ENCODE data around the gene COL18A1.

Gene COL18A1

DNA sequence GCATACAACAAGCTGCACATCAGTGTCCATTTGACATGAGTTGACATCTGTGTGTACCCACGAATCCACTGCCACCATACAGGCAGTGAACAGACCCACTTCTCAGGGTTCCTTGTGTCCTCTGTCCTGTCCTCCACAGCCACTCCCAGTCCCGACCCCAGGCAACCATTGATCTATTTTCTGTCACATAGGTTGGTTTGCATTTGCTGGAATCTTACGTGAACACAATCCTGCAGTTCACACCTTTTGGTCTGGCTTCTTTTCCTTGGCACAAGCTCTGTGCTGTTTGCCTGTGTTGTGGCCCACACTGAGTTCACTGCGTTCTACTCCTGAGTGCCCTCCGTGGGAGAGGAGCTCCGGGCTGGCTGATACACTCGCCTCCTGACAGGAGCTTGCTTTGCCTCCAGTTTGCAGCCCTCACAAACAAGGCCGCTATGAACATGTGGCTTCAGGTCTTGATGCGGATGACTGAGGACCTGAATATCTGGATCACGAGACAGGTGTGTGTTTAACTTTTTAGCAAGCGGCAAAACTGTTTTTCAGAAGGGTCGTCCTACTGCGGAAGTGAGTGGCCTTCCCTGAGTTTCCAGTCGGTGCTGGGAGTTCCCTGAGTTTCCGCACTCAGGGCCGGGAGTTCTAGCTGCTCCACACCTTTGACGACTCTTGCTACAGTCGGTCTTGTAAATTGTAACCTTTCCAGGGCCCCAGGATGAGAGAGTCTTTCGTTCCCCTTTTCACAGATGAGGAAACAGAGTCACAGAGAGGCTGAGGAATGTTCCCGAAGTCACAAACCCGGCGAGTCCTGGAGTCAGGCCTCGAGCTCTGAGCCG is 13.0 kb upstream of the COL18A1 start:
- Histone ChIP-seq H3K36me3 (ENCODE audit: insufficient read depth, low read length) (no peaks in the 10 kb centered on the region), H3K27ac (ENCODE audit: low read depth, low read length) (no peak overlapping the region), H3K9ac (ENCODE audit: low read depth, low read length) (no peak overlapping the region), H3K27me3 (ENCODE audit: insufficient read depth, low read length) (no peaks in the 10 kb centered on the region), H3K4me1 (ENCODE audit: insufficient read depth, low read length) (no peaks in the 10 kb centered on the region), H3K9me3 (ENCODE audit: insufficient read depth, low read depth, low read length) (no peaks in the 10 kb centered on the region), H3K4me3 (ENCODE audit: low read length) (no peak overlapping the region)
- 88% methylated on average over 24 of the region's 24 CpGs for WGBS

GRCh38 chr21:45392573-45392971 is 12.4 kb upstream of the COL18A1 start:
- Histone ChIP-seq H3K36me3 (ENCODE audit: insufficient read depth, low read length) (no peaks in the 10 kb centered on the region), H3K9ac (ENCODE audit: low read depth, low read length) (no peak overlapping the region), H3K4me3 (ENCODE audit: low read length) (no peak overlapping the region), H3K9me3 (ENCODE audit: insufficient read depth, low read depth, low read length) (no peaks in the 10 kb centered on the region), H3K27ac (ENCODE audit: low read depth, low read length) (no peak overlapping the region), H3K4me1 (ENCODE audit: insufficient read depth, low read length) (no peaks in the 10 kb centered on the region), H3K27me3 (ENCODE audit: insufficient read depth, low read length) (no peaks in the 10 kb centered on the region)
- WGBS, result 85% methylated on average over 14 of the region's 14 CpGs

GRCh38 chr21:45393021-45393420 is 11.9 kb upstream of the COL18A1 start:
- no peaks in the 10 kb centered on the region for H3K27me3 ChIP-seq (ENCODE audit: insufficient read depth, low read length)
- no peak overlapping the region for H3K9ac ChIP-seq (ENCODE audit: low read depth, low read length)
- H3K27ac ChIP-seq (ENCODE audit: low read depth, low read length), result no peak overlapping the region
- H3K4me1 ChIP-seq (ENCODE audit: insufficient read depth, low read length), result no peaks in the 10 kb centered on the region
- 95% methylated on average over 26 of the region's 26 CpGs for WGBS
- H3K36me3 ChIP-seq (ENCODE audit: insufficient read depth, low read length), result no peaks in the 10 kb centered on the region
- no peaks in the 10 kb centered on the region for H3K9me3 ChIP-seq (ENCODE audit: insufficient read depth, low read depth, low read length)
- no peak overlapping the region for H3K4me3 ChIP-seq (ENCODE audit: low read length)

GRCh38 chr21:45393833-45394638 is 10.9 kb upstream of the COL18A1 start:
- H3K4me1 ChIP-seq (ENCODE audit: insufficient read depth, low read length), result no peaks in the 10 kb centered on the region
- H3K27ac ChIP-seq (ENCODE audit: low read depth, low read length), result no peak overlapping the region
- WGBS, result 91% methylated on average over 27 of the region's 30 CpGs
- no peaks in the 10 kb centered on the region for H3K9me3 ChIP-seq (ENCODE audit: insufficient read depth, low read depth, low read length)
- H3K9ac ChIP-seq (ENCODE audit: low read depth, low read length), result no peak overlapping the region
- H3K4me3 ChIP-seq (ENCODE audit: low read length), result no peak overlapping the region
- H3K36me3 ChIP-seq (ENCODE audit: insufficient read depth, low read length), result no peaks in the 10 kb centered on the region
- H3K27me3 ChIP-seq (ENCODE audit: insufficient read depth, low read length), result no peaks in the 10 kb centered on the region

DNA sequence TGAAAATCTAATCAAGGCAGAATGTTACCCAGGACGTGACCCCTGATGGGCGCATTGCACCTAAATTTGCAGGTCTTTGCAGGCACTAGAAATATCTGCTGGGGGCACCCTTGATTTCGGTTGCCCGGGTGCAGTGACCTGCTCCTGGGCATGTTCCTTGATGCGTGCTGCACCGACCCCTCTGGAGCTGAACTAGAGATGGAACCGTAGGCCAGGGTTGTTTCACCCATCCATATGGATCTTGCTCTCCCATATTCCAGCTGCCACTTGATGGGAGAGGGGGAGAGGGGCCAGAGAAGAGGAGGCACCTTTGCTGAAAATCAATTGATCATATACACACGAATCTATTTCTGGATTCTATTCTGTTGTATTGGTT is 8.4 kb upstream of the COL18A1 start:
- no peak overlapping the region for H3K27ac ChIP-seq (ENCODE audit: low read depth, low read length)
- 90% methylated on average over 8 of the region's 8 CpGs for WGBS
- no peak overlapping the region for H3K9ac ChIP-seq (ENCODE audit: low read depth, low read length)
- no peaks in the 10 kb centered on the region for H3K27me3 ChIP-seq (ENCODE audit: insufficient read depth, low read length)
- H3K4me1 ChIP-seq (ENCODE audit: insufficient read depth, low read length), result no peaks in the 10 kb centered on the region
- H3K36me3 ChIP-seq (ENCODE audit: insufficient read depth, low read length), result no peaks in the 10 kb centered on the region
- H3K9me3 ChIP-seq (ENCODE audit: insufficient read depth, low read depth, low read length), result peaks cover 7% of the 10 kb centered on the region
- no peak overlapping the region for H3K4me3 ChIP-seq (ENCODE audit: low read length)

GRCh38 chr21:45397381-45397780 is 7.6 kb upstream of the COL18A1 start:
- Histone ChIP-seq H3K4me3 (ENCODE audit: low read length) (no peak overlapping the region), H3K9me3 (ENCODE audit: insufficient read depth, low read depth, low read length) (peaks cover 9% of the 10 kb centered on the region)

GRCh38 chr21:45401054-45401518 is 3.9 kb upstream of the COL18A1 start:
- Histone ChIP-seq H3K4me1 (ENCODE audit: insufficient read depth, low read length) (peaks cover under 1% of the 10 kb centered on the region; the same call in 1 of the 2 replicates), H3K9ac (ENCODE audit: low read depth, low read length) (no peak overlapping the region), H3K4me3 (ENCODE audit: low read length) (no peak overlapping the region), H3K27ac (ENCODE audit: low read depth, low read length) (no peak overlapping the region), H3K27me3 (ENCODE audit: insufficient read depth, low read length) (peaks cover 16% of the 10 kb centered on the region), H3K9me3 (ENCODE audit: insufficient read depth, low read depth, low read length) (peaks cover 9% of the 10 kb centered on the region), H3K36me3 (ENCODE audit: insufficient read depth, low read length) (no peaks in the 10 kb centered on the region)
- 96% methylated on average over 7 of the region's 7 CpGs for WGBS

More at GRCh38 chr21:45397381-45397780, 7.6 kb upstream of the COL18A1 start:
- 0 out of 2 replicates have a peak, but pooled peaks cover 1% of the 10 kb centered on the region for H3K27me3 ChIP-seq (ENCODE audit: insufficient read depth, low read length)
- no peak overlapping the region for H3K27ac ChIP-seq (ENCODE audit: low read depth, low read length)
- H3K4me1 ChIP-seq (ENCODE audit: insufficient read depth, low read length), result no peaks in the 10 kb centered on the region
- H3K36me3 ChIP-seq (ENCODE audit: insufficient read depth, low read length), result no peaks in the 10 kb centered on the region
- H3K9ac ChIP-seq (ENCODE audit: low read depth, low read length), result no peak overlapping the region
- no CpG with 5 or more reads among the region's 2 CpGs for WGBS

GRCh38 chr21:45401916-45402900 is 2.8 kb upstream of the COL18A1 start:
- 92% methylated on average over 17 of the region's 17 CpGs for WGBS
- no peaks in the 10 kb centered on the region for H3K36me3 ChIP-seq (ENCODE audit: insufficient read depth, low read length)
- peaks cover 9% of the 10 kb centered on the region for H3K9me3 ChIP-seq (ENCODE audit: insufficient read depth, low read depth, low read length)
- H3K4me3 ChIP-seq (ENCODE audit: low read length), result no peak overlapping the region
- no peak overlapping the region for H3K9ac ChIP-seq (ENCODE audit: low read depth, low read length)
- H3K27me3 ChIP-seq (ENCODE audit: insufficient read depth, low read length), result peaks cover 16% of the 10 kb centered on the region
- peaks cover 10% of the 10 kb centered on the region for H3K4me1 ChIP-seq (ENCODE audit: insufficient read depth, low read length)
- H3K27ac ChIP-seq (ENCODE audit: low read depth, low read length), result no peak overlapping the region

DNA sequence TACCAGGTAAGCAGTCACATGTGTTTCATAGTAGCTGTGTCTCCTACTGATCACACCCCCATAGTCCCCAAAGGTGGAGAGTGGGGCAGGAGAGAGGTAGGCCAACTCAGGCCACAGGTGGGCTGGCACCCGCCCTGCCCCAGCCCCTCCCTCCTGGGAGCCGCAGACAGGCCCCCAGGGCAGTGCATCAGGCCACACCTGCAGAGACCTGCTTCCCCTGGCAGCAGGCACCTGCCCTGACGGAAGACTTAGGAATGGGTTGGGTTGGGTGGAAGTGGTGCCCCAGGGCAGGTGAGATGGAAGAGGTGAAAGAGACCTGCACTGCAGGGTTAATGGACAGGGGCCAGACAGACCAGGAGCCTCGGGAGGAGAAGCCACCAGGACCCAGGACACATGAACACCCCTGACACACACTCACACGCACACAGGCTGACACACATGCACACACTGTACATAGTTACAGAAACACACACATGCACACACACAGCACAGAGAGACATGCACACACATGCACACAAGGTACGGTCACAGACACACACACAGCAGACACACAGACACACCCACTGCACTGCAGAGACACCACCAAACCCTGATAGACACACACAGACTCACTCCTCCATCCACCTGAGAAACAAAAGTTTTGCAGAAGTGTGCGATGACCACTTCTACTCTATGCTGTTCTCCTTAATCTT is 1.7 kb upstream of the COL18A1 start:
- 92% methylated on average over 7 of the region's 7 CpGs for WGBS
- H3K27ac ChIP-seq (ENCODE audit: low read depth, low read length), result no peak overlapping the region
- H3K9ac ChIP-seq (ENCODE audit: low read depth, low read length), result no peak overlapping the region
- H3K4me3 ChIP-seq (ENCODE audit: low read length), result no peak overlapping the region
- peaks cover 21% of the 10 kb centered on the region for H3K4me1 ChIP-seq (ENCODE audit: insufficient read depth, low read length)
- H3K36me3 ChIP-seq (ENCODE audit: insufficient read depth, low read length), result 0 out of 2 replicates have a peak, but pooled peaks cover 3% of the 10 kb centered on the region
- H3K27me3 ChIP-seq (ENCODE audit: insufficient read depth, low read length), result peaks cover 16% of the 10 kb centered on the region
- H3K9me3 ChIP-seq (ENCODE audit: insufficient read depth, low read depth, low read length), result peaks cover 9% of the 10 kb centered on the region
